ENCODE measurements around the gene IRF6.
"Not testable (repeated sequence)": the region's sequence is repeated elsewhere in the genome, so short reads cannot be mapped to it uniquely, and the experiment has no call there.

The IRF6 gene

DNA sequence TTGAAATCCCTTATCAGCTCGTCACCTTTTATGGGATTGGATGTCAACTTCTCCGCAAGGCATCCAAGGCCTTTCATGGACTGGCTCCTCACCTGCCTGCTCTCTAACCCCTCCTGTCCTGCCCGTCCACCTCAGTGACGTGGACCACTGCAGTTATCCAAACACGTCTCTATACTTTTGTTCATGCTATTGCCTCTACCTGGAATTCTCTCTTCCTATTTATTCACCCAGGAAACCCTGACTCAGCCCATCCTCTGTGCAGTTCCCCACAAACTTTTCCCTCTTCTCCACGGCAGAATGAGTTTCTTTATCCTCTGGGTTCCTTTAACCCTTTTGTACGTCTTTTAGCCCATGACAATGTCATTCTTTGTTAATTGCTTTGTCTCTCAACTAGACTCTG, 16.8 kb upstream of the IRF6 start:
- DNase-seq: no peak

DNA sequence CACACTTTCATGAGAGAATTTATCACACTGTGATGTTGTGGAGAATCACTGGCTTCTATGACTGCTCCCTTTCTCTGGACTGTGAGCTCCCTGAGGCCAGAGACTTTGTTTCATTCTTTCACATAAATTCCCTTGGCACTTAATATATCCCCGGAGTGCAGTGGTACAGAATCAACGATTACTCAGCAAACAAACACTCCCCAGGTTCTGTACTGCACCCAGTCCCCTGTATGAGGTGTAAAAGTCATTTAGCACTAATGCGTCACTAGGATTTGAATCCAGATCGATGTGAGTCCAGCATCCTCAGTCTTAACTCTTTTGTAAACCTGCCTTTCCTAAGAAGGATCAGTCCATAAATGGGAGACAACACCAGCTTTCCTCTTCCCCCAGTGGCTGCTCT, 15.0 kb upstream of the IRF6 start:
- no peak for DNase-seq

DNA sequence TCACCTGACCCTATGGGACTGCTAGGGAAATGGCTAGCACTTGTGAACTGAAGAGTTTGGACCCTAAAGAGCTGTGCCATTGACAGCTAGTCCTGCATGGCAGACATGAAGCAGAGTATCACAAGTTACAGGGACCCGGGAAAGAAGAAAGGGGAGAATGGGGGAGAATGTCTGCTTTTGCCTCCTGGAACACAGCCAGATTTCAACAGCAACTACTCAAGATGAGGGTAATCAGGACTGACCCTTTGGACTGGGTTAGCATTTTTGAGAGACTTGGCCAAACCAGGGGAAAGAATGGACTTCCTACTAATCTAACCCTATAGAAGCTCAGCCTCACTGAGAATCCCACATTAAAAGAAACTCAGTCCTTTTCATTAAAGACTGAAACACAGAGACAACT, 13.1 kb upstream of the IRF6 start:
- DNase-seq: no peak

DNA sequence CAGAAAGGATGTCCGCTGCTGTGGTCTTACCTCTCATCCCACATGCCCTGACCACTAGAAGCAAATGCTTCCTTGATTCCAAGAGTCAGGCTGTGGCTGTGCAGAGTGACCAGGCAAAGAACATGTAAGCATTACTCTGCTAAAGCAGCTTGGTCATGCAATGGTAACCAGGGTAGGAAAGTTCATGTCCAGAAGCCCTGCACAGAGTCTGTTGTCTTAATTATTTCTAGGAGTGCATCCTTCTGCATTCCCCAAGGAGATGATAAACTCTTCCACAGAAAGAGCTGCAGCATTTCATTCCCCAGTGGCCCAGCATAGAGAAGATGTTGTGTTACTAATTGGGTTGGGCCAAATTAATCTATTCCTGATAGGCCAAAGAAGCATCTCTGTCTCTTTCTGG, 11.7 kb upstream of the IRF6 start:
- no peak for DNase-seq

DNA sequence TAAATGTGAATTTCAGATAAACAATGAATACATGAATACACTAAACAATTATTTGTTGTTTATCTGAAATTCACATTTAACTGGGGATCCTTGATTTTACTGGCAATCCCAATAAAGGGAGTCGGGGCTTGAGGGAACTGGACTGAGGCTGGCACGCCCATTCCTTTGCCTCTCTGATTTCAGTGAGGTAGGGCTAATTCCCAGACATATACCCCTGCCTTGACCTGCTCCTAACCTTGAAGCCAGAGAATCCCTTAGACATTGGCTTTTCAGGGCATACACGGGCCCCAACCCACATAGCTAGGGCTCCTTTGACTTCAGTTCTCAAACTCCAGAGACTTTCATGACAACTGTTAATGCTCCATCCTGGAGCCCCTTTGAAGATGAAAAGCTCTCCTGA, 11.0 kb upstream of the IRF6 start:
- no peak for DNase-seq

DNA sequence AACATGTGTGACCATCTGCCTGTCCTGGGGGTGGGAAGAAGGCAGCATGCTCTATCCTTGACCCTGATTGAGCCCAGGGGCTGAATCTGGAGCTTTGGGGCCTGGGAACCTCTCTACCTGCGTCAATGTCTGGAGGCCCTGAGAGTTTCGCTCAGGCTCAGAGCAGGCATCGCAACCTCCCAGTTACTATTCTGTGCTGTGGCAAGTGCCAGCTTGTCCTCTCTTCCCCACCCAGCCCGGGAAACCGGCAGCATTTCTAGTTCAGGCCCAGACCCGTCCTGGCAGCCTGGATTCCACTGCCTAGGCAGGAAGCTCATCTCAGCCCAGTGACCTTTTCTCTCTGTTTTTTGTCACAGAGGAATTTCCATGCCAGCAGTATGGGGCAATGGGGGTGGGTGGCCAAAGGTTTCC, 10.0 kb upstream of the IRF6 start:
- no peak for DNase-seq

DNA sequence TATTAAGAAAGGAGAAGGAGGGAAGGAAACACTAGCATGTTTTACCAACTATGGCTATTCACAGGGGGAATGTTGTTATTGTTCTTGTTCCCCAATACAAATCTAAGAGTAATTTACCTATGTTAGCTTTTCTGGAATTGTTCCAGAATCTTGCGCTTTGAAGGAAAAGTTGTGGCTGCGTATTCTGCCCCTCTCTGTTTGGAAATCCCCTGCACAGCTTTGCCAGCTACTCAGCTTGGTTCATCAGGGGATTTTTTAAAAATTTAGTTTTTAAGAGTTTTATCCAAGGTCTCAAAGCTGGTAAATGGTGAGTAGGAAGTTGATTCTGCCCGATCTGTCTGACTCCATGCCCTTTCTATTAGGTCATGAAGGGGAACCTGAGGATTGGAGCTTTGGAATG, 9.5 kb upstream of the IRF6 start:
- no peak for DNase-seq

DNA sequence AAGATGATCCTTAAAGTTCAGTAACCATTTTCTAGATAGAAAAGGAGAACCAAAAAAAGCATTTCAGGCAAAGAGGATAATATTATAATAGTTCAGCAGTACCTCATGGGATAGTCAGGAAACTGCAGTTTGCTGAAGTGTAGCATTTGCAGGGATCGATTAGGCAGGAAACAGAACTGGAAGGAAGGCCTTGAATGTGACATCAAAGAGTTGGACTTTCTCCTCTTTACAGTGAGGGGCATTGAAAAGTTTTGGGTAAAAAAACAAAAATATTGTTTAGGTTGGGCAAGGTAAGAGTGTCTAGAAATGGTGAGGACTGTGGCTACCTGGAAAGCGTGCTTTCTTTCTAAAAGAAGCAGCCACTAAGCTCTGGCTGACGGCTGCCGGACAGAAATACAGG, 8.0 kb upstream of the IRF6 start:
- DNase-seq: no peak

DNA sequence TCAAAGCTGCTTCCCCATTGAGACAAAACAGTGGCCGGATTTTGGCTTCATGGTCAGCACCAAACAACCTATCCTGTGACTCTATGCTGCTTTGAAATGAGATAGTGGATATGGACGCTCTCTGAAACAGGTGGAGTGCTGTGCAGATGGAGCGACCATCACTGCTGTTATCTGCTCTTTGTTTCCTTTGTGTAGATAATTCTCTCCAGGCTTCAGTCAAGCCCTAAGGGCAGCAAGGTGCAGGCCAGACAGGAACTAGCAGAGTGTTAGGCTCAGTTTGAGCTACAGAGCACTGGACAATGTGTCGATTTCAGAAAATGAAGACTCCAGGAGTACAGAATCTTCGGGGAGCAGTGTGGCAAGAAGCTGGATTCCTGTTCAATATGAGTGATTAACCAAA, 4.8 kb upstream of the IRF6 start:
- no peak for DNase-seq

DNA sequence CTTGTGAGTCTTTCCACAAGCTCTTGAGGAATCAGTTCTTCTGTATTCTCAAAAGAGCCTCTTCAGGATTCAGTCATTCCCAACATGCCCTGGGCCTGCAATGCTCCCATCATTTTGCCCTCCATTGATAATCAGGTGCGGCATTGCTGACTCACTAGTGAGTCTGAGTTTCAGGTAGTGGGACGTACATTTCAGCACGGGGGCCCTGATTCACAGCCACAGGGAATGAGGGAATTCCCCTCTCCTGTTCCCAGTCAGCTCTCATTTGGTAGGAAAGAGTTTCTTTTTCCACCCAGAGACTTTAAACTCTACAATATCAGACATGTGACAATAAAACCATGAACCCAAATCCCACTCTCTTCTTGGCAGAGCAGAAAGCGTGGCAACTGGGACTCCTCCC, 3.7 kb upstream of the IRF6 start:
- no peak for DNase-seq

DNA sequence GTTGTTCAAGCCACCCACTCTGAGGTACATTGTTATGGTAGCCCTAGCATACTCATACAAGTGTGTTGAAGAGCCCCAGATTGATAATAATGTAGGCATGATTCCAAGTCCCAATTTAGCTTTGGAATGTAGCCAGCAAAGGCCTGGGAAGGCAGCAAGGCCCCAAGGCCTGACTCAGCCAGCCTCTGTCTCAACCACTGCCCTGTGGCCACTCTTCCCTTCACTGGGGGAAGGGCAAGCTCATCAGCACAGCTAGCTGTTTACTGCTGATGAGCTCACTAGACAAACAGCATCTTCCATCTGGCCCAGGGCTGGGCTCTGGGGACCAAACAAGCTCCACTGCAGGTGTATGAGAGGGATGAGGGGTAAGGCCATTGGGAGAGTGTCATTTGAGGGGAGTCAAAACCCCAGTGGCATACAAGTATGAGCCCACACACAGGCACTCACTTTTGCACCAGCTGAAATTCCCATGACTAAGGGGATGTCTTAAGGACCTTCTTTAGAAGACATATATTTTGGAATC, 2.2 kb upstream of the IRF6 start:
- no peak for DNase-seq

DNA sequence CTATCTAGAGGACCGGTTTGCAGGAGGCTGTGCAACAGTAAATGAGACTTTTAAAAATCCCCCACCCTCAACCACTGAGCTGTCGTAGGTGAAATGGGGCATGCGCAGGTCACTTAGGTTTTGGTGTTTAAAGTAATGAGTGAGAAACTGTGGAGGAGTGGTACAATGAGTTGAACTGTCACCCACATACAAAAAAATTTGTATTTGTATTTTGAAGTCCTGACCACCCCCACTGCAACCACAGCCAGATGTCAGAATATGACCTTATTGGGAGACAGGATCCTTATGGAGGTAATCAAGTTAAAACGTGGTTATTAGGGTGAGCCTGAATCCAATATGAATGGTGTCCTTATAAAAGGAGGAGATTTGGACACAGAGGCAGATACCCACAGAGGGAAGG, 1.6 kb upstream of the IRF6 start:
- DNase-seq: no peak

DNA sequence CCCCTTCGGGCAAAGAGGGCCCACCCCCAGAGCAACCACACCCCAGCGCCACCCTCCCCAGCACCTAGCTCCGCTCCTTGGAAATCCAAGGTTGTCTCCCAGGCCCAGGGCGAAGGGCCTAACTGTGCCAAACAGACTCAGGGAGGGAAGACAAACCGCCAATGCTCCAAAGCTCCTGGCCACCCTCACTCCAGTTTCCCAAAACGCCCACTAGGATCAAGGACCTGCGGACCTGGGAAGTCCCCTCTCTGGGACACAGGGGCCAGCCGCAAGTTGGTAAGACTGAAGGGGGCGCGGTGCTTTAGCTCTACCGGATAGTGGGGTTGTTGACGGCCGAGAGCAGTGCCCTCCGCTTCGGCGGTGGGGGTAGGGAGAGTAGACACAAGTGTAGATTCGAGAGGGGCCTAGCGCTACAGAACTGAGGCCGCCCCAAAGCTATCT, 581 bp downstream of the IRF6 start:
- no peak for DNase-seq

DNA sequence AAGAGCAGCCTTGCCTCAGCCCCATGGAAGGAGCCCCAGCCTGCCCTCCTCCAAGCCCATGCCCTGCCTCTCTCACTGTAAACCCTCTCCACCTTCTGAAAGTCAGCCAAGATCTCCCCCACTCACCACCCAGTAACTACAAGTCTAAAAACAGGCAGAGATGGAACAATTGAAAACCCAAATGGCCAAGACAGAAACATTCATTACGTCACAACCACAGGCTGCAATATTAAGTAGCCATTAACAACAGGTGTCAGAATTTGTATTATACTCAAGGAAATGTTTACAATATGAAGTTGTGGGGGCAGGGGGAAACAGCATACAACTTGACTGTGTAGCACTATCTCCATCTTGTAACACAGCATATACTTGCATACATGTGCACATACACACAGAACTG, 2.4 kb downstream of the IRF6 start:
- DNase-seq: no peak

DNA sequence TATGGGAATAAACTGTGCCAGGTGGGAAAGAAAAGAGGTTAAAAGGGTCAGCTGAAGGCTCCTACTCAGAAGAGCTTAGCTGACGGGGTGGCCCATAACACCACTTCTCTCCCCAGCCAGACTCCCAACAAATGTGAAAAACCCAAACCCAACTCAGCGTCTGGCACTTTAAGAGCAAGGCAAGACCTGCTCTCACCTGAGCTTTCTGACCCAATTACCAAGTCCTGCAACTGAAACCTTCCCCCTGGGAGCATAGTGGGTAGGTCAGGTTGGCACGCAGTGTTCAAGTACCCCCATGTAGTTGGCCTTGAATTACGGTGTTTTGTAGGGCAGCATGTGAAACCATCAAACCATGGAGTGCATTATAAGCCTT, 3.2 kb downstream of the IRF6 start:
- DNase-seq: no peak

DNA sequence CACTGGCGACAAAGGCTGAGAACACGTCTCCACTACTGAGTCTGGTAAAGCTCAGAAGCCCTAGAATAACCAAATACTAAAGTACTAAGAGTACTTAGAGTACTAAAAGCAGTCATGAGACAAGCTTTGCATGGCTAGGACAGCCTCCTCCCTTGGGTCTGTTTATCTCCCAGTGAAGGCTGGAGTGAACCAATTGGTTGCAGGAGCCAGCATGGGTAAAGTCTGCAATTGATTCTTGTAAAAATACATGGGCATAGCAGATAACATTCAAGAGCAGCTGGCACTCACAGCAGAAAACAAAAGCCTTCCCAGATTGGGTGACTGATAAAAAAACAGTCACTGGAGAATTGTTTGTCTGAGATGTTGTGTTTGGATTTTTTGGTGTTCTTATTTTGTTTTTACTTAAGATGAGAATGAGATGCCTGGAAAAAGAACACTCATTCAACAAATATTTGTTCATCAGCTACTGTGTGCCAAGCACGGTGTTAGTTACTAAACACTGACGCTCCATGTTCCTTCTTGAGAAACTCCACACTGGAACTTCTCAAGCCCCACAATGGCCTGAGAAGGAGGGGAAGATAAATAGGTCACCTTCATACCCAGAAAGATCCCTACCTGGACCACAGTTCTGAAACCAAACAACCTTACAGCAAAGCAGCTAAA, 3.7 kb downstream of the IRF6 start:
- DNase-seq: no peak

DNA sequence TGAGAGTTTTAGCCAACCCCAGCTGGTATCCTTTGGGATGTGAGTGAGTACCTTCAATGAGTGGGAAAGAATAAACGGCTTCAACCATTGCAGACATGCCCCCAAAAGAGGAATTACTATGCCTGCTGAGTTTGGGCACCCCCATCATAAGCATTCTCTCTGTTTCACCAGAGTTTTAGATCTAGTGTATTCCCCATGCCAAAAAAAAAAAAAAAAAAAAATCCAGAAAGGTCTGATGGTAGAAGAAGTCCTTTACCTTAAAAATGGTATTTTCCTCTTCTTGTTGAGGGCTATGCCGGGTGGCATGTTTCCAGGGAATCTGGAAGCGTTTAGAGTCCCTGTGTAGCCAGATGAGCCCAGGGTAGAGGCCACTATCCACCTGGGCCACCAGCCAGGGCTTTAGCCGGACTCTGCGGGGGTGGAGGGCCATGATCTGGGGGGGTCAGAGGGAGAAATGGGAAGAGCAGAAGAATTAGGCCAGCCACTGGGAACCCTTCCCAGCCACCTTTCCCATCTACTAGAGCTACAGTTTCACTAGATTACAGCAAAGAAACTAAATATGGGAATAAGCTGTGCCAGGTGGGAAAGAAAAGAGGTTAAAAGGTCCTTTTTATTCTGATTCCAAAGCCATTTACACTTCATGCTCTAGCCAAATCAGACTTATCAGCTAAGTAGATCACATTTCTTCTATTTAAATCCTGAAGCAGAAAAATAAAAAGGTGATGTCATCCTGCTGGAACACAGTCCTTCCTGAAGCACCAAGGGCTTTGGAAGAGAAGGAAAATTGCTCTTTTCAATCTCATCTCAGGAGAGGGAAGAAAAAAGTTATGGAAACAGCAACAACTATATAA, 4.7 kb downstream of the IRF6 start:
- no peak for DNase-seq

DNA sequence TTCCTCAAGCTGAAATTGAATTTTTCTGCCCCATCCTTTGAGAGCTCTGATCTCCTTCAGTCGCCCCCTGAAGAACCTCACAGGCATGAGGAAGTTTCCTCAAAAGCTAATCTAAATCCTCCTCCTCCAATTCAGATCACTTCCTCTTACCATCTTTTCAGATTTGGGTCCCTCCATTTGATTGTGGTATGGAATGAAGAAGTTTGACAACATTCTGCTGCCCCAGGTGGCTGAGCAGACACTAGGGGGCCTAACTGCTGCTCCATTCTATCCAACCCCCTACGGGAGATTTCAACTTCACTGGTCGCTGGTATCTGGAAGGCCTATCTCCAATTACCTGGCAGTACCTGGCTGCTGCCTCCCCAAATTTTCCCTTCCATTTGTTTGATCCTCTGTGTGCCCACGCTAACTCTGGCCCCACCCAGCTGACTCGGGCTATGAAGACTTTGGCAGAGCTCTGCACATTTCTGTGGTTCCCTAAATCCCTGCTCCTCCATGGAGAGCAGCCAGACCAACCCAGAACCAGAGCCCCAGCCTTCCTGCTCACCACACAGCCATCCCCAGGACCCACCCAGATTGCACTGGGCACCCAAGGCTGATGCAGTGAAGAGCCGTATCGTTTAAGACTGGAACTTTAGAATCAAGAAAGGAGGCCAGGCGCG, 7.8 kb downstream of the IRF6 start:
- no peak for DNase-seq

DNA sequence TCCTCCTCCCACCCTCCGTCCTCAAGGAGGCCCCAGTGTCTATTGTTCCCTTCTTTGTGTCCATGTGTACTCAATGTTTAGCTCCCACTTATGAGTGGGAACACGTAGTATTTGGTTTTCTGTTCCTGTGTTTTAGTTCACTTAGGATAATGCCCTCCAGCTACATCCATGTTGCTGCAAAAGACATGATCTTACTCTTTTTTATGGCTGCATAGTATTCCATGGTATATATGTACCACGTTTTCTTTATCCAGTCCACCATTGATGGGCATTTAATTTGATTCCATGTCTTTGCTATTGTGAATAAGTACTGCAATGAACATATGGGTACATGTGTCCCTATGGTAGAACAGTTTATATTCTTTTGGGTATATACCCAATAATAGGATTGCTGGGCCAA, 12.2 kb downstream of the IRF6 start:
- DNase-seq: not testable (repeated sequence)

DNA sequence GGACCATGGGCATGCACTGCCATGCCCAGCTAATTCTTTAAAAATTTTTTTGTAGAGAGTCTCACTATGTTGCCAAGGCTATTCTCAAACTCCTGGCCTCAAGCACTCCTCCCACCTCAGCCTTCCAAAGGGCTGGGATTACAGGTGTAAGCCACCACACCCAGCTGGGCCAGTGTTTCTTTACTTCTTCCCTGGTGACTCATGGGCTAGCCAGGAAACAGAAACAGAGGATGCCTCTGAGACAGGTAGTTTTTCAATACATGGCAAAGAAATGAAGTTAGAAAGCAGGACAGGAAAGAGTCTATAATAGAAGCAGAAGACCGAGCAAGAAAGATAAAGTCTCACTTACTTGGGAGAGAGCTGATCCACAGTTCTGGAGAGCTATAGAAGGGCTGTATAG, 14.0 kb downstream of the IRF6 start:
- no peak for DNase-seq

DNA sequence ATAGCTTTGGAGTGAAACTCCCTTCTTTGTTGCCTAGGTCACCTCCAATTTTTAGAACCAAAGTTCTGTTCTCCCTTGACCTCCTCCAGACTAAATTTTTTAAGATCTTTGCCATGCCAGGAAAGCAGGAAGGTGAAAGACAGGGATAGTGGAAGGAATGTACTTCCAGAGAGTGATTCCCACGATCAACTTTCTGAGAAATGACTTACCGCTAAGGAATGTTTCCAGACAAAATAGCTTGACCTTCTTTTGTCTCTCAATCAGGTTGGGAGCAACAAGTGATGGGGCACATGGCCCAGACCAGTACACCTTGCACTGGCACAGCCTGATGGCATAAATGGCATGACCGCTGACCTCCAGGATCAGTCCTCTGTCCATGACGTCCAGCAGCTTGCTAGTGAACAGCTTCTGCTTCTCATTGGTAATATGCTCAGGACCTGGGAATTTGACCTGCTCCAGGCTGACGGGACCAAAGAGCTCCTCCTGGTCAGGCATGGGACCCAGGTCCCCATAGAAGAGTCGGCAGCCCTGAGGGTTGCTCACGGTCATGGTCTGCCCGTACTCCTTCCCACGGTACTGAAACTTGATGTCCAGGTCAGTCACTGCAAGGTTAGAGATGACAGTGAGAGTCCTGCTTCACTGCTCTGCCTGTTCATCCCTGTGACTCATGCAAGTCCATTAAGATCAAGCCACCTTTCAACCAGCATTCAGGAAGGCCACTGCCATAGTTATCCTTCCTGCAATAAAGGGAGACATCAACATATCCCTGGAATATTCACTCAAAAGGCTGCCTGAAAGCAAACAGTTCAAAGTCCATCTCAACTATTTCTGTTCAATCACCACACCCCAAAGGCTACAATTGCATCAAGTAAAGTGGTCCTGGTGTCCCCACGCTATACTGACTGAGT, 15.4 kb downstream of the IRF6 start:
- no peak for DNase-seq

DNA sequence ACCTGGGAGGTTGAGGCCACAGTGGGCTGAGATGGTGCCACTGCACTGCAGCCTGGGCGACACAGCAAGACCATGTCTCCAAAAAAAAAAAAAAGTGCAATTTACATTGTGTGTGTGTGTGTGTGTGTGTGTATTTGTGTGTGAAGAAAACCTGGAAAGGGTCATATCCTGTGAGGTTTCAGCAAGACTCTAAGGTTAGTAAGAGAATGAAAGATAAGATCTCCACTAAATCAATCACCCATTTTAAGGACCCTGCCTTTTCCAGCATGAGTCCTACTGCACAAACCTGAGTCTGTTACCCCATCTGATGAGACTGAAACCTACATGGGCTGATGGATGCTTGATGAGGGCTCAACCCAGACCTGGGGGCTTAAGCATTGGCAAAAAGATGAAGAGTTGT, 16.7 kb downstream of the IRF6 start:
- no peak for DNase-seq

DNA sequence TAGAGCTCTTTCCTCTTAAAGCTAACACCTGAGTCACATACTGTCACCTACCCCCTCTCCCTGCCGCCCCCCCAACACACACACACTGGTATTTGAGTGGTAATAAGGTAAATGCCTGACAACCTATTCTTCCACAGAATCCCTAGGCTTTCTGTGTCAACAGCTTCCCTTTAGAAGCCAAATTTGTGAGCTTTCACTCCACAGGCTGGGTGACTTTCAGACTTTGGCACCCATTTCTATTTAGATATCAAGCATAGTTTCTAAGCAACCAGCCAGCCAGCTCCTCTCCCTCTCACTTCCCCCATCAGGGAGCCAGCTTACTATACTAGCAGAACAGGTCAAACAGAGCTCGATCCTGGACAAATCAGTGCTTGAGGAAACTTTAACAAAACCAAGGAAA, 18.4 kb downstream of the IRF6 start:
- DNase-seq: no peak

Measured in stimulated activated naive CD4-positive, alpha-beta T cell treated with Interleukin-2 at 50 U/mL for 16 hours (primary cell).